Parathyroid adenoma (tissue), 2 donors: ENCODE data around the gene COL4A1.

Source experiments
- H2AFZ ChIP-seq: fragments of 300-600 bp; sonication (generic); one replicate; pipeline ENCODE4 v1.7.0; 2017; ENCODE audit warnings: antibody characterized with exemption, mild to moderate bottlenecking
- H3K27ac ChIP-seq: fragments of 300-600 bp; sonication (generic); one replicate; pipeline ENCODE4 v1.7.0; 2017
- H3K27me3 ChIP-seq: fragments of 300-600 bp; sonication (generic); one replicate; pipeline ENCODE4 v1.7.0; 2017; ENCODE audit warnings: low read length; ENCODE audit not compliant: control insufficient read depth, insufficient read depth
- H3K36me3 ChIP-seq: fragments of 300-600 bp; sonication (generic); one replicate; pipeline ENCODE4 v1.7.0; 2017; ENCODE audit warnings: low read length; ENCODE audit not compliant: control insufficient read depth, insufficient read depth
- H3K4me1 ChIP-seq: fragments of 300-600 bp; sonication (generic); one replicate; pipeline ENCODE4 v1.7.0; 2017; ENCODE audit warnings: control low read depth
- H3K4me2 ChIP-seq: fragments of 300-600 bp; sonication (generic); one replicate; pipeline ENCODE4 v1.7.0; 2017; ENCODE audit warnings: low read length
- H3K4me3 ChIP-seq: fragments of 300-600 bp; sonication (generic); one replicate; pipeline ENCODE4 v1.7.0; 2017; ENCODE audit warnings: low read depth, low read length
- H3K79me2 ChIP-seq: fragments of 300-600 bp; sonication (generic); one replicate; pipeline ENCODE4 v1.7.0; 2017; ENCODE audit warnings: control low read depth
- H3K9ac ChIP-seq: fragments of 300-600 bp; sonication (generic); one replicate; pipeline ENCODE4 v1.7.0; 2017; ENCODE audit warnings: mild to moderate bottlenecking
- H3K9me3 ChIP-seq: fragments of 300-600 bp; sonication (generic); one replicate; pipeline ENCODE4 v1.7.0; 2017; ENCODE audit warnings: low read length; ENCODE audit not compliant: control insufficient read depth
- TF ChIP-seq, protein P1 (sequence below): fragments of 300-600 bp; sonication (generic); IDR thresholded peaks from one replicate; pipeline ENCODE4 v1.7.0; 2017; ENCODE audit warnings: antibody characterized with exemption, mild to moderate bottlenecking
- donor health status: primary hyperparathyroidism.

The COL4A1 gene

GRCh38 chr13:110319397-110319773 lies 12.4 kb upstream of the COL4A1 start:
- Histone ChIP-seq H3K9me3 (no peaks in the 10 kb centered on the region), H3K4me2 (no peak overlapping the region), H2AFZ (no peak overlapping the region), H3K9ac (no peak overlapping the region), H3K4me3 (no peak overlapping the region), H3K27ac (peak overlapping the region; percentile 73), H3K79me2 (no peaks in the 10 kb centered on the region), H3K27me3 (no peaks in the 10 kb centered on the region), H3K4me1 (no peaks in the 10 kb centered on the region), H3K36me3 (no peaks in the 10 kb centered on the region)
- TF ChIP-seq, protein P1, sequence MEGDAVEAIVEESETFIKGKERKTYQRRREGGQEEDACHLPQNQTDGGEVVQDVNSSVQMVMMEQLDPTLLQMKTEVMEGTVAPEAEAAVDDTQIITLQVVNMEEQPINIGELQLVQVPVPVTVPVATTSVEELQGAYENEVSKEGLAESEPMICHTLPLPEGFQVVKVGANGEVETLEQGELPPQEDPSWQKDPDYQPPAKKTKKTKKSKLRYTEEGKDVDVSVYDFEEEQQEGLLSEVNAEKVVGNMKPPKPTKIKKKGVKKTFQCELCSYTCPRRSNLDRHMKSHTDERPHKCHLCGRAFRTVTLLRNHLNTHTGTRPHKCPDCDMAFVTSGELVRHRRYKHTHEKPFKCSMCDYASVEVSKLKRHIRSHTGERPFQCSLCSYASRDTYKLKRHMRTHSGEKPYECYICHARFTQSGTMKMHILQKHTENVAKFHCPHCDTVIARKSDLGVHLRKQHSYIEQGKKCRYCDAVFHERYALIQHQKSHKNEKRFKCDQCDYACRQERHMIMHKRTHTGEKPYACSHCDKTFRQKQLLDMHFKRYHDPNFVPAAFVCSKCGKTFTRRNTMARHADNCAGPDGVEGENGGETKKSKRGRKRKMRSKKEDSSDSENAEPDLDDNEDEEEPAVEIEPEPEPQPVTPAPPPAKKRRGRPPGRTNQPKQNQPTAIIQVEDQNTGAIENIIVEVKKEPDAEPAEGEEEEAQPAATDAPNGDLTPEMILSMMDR = no peak

DNA sequence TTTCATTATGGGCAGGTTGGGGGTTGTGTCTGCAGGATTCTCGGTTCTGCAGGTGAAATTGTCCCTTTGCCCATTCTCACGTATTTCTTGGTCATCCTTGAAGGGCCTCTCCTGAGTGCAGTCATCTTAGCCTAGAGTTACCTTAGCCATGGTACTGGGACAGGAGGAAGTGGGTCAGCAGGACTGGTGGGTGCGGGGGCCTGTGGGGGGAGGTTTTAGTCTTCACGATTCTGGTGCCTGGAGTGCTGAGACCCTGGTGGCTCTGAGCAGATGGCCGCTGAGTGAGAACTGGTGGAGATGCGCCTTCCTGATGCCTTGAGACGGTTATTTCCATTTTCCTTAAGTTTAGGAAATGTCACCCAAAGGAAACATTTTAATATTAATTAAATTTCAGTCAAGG lies 12.0 kb upstream of the COL4A1 start:
- Histone ChIP-seq H3K4me2 (no peak overlapping the region), H3K27ac (no peak overlapping the region), H3K4me1 (no peaks in the 10 kb centered on the region), H3K9ac (no peak overlapping the region), H2AFZ (no peak overlapping the region), H3K79me2 (no peaks in the 10 kb centered on the region), H3K36me3 (no peaks in the 10 kb centered on the region), H3K4me3 (no peak overlapping the region), H3K27me3 (no peaks in the 10 kb centered on the region), H3K9me3 (no peaks in the 10 kb centered on the region)
- TF ChIP-seq, protein P1 = no peak

- TF ChIP-seq, protein P1 = no peak
- Histone ChIP-seq H3K4me2 (no peak overlapping the region), H3K27me3 (no peaks in the 10 kb centered on the region), H3K9ac (no peak overlapping the region), H3K9me3 (no peaks in the 10 kb centered on the region), H3K4me3 (no peak overlapping the region), H2AFZ (no peak overlapping the region), H3K79me2 (no peaks in the 10 kb centered on the region), H3K27ac (no peak overlapping the region), H3K4me1 (no peaks in the 10 kb centered on the region), H3K36me3 (no peaks in the 10 kb centered on the region)
These were observed 10.7 kb upstream of the COL4A1 start for GRCh38 chr13:110317496-110318195.

DNA sequence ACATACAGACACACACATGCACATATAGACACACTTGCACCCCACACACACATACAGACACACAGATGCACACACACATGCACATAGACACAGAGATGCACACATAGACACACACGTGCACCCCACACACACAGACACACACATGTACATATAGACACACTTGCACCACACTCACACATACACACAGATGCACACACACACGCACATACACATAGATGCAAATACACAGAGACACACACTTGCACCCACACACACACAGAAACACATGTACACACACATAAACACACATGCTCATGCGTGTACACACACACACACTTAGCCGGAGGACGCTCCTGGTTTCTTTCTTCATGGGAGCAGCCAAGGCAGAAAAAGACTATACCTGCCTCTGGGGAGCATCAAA lies 10.1 kb upstream of the COL4A1 start:
- no peak overlapping the region for H2AFZ ChIP-seq
- H3K4me1 ChIP-seq = no peaks in the 10 kb centered on the region
- no peaks in the 10 kb centered on the region for H3K9me3 ChIP-seq
- H3K4me2 ChIP-seq = no peak overlapping the region
- no peaks in the 10 kb centered on the region for H3K36me3 ChIP-seq
- no peak overlapping the region for H3K27ac ChIP-seq
- H3K79me2 ChIP-seq = no peaks in the 10 kb centered on the region
- H3K9ac ChIP-seq = no peak overlapping the region
- H3K27me3 ChIP-seq = no peaks in the 10 kb centered on the region
- TF ChIP-seq, protein P1 = no peak
- no peak overlapping the region for H3K4me3 ChIP-seq

- Histone ChIP-seq H3K4me1 (no peaks in the 10 kb centered on the region), H3K36me3 (no peaks in the 10 kb centered on the region), H2AFZ (no peak overlapping the region), H3K4me2 (no peak overlapping the region), H3K9me3 (no peaks in the 10 kb centered on the region), H3K4me3 (no peak overlapping the region), H3K79me2 (no peaks in the 10 kb centered on the region), H3K9ac (no peak overlapping the region), H3K27me3 (no peaks in the 10 kb centered on the region), H3K27ac (no peak overlapping the region)
- TF ChIP-seq, protein P1 = no peak
These were observed 9.2 kb upstream of the COL4A1 start for GRCh38 chr13:110316196-110316595.
